Measurements from ENCODE around the gene ZNF319.
A peak's percentile ranks its signal among the peaks of the same experiment; 100 is the strongest.

ZNF319 gene

GRCh38 chr16:58036943-58037342, 36.5 kb upstream of the ZNF319 start:
- DNase-seq = no peak

DNA sequence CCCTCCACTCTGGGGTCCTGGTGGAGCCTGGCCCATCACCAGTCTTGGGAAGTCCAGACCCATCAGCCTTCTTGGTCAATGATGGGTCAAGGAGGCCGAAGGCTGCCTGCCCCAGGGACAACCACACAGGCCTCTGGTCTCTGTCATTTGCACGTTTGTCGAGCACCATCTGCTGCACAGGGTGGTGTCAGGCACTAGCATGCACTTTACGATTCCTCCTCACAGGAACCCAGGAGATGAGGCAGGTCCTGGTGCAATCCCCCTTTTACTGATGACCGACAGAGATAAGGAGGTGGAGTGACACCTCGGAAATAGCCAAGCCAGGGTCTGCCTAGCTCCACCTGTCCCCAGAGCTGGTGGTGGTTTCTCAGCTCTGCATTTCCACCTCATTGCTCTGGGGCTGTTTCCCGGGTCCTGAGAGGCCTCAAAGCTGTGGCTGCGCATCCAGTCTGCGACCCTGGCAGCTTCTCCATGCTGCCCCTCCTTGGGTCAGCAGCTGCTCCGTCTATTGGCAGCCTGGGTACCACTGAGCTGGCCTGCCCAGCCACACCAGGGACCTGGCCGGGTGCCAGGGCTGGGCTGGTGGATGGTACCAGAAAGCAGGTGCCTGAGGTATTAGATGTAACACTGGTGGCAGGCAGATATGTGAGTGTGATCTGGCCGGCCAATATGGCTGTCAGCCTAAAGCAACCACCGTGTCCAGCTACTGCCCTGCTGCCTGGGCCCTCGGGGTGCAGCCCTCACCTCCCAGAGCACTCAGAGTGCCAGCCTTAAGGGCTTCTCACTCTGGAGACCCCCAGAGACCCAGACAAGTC, 35.1 kb upstream of the ZNF319 start:
- DNase-seq = peak; percentile 28

- DNase-seq = no peak
These were observed 34.3 kb upstream of the ZNF319 start for GRCh38 chr16:58034774-58035173.

- no peak for DNase-seq
These were observed 33.7 kb upstream of the ZNF319 start for GRCh38 chr16:58034128-58034685.

DNA sequence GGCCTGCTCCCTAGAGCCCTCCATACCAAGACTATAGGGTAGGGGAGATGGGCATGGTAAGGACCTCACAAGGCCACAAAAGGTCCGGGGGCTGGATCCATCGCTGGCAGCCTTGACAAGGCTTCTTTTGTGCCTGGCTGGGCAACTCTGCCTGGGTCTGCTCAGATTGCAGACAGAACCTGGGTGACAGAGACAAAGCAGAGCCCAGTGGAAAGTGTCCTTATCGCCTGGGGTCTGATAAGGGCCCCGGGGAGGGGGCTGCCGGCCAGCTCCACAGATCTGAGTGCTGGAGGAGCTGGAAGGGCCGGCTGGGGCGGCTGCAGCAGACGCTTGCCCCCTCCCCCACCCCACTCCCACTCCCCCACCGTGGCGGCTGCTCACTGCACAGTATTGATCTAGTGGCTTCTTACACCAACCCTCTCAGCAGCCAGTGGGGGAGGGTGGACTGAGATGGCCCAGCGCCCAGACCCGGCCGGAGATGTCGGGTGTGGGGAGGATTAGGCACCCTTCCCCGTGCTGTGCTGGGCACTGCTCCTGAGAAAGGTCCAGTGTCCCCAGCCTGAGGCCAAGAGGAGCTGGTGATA, 32.3 kb upstream of the ZNF319 start:
- no peak for DNase-seq

DNA sequence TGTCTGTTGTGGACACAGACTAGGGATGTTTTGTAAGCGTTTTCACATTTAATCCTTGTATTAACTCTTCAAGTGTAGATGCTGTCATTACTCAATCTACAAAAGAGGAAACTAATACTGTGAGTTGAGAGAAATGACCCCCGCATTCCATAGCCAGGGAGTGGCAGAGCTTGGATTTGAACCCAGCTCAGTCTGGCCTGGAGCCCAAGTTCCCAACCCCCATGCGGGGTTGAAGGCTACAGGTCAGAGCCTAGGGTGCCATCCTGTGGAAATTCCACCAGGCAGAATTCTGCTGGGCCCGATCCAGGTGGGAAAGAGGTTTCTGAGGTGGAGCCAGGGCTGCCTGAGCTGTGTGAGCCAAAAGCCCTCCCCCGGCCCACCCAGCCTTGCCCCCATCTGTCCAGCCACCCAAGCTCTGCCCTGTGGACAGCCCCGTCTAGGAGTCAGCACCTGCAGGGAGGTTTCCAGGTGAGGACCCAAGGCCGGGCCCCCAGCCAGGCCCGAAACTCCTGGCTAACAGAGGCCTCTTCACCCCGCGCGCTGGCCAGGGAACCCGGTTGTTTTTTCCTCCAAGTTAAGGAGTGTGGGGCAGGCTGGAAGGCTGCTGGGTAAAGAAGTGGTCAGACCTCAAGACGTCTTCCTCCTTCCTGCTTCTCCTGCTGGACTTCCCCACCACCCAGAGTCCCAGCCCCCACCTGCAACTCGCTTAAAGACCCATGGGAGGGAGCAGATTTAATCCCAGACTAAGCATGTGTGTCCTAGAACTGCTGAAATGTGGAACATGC, 30.7 kb upstream of the ZNF319 start:
- DNase-seq = no peak

DNA sequence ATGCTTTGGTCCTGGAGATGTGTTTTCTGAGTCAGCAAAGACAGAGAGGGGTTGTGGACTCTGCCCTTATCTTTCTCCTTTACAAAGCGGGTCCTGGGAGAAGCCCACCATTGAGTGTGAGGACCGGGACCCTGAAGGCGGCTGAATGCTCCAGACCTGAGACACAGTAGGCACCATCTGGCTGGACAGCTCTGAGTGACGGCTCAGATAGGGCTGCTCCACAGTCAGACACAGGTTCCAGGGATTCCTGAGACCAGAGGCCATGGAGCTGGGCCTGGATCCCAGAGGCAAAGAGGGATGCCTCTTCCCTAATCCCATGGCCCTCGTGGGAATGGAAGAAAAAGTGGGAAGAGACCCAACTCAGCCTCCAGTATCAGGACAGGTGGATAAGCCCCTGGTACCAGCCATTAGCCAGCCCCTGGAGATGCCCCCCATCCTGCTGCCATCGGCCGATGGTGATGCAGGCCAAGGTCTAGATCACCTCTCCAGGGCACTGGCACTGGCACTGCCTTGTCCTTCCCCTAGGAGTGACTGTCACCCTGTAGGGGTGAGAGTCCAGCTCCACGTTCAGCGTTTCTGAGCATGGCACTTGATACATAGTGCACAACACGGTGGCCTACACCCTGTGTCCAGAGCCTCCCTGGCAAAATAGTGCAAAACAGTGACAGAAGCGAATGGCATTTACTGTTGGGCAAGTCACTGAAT, 29.8 kb upstream of the ZNF319 start:
- no peak for DNase-seq

DNA sequence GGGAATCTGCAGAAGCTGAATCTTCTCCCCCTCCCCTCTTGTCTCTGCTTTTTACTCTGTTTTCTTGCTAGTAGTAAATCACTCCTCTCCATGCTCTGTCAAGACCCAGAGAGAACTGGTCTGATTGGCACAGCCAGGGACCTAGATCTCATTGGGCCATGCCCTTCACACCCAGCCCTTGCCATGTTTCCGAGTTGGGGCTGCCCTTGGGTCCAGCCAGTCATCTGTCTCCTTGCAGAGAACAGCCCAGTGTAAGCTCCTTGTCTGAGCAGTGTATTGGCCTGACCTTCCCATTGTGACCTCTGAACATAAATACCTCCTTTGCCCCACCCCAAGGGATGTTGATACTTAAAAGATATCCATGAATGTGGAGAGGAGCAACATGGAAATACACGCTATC, 28.9 kb upstream of the ZNF319 start:
- no peak for DNase-seq

- DNase-seq = no peak
These were observed 28.1 kb upstream of the ZNF319 start for GRCh38 chr16:58028541-58029070.

- DNase-seq = no peak
These were observed 27.5 kb upstream of the ZNF319 start for GRCh38 chr16:58027916-58028455.

GRCh38 chr16:58027161-58027915, 26.9 kb upstream of the ZNF319 start:
- DNase-seq = no peak

GRCh38 chr16:58026705-58027160, 26.3 kb upstream of the ZNF319 start:
- DNase-seq = no peak

GRCh38 chr16:58026139-58026704, 25.8 kb upstream of the ZNF319 start:
- DNase-seq = no peak

DNA sequence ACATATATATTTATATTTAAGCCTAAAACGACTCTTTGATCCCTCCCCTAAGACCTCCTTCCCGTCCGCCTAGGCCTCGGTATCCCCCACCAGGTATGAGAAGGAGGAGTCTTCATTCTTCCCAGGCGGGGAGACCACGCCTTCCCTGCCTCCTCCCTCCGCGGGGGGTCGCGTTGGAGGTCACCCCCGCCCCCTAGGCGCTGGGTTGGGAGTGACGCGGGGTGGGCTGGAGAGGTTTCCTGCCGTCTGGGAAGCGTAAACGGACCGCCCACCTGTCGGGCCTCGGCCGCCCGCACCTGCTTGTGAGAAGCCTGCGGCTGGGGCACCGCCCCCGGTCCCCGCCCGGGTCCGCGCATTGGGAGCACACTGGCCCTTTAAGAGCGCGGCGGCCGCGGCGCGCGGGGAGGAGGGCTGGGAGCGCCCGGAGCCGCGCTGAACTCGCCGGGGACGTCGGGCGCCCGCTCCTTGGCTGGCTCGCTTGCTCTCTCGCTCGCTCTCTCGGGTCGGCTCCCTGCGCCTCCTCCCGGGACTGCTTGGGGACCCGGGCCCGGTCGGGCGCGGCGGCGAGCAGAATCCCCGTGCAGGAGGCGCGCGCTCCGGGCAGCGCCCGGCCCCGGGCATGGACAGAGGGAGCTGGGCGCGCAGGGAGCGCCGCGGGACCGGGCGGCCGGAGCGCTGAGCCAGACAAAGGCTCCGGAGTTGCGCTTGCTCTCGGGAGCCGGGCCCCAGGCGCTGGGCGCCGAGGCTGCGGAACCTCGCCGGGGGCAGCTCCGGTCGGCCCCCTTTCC, 25.1 kb upstream of the ZNF319 start, which contains the start of gene MMP15:
Gene MMP15 (plus strand): TSS at position 404 of the 788 bp plus-strand sequence. CDS start 597 bp downstream, outside the sequence.
- peak; percentile 64 for DNase-seq

DNA sequence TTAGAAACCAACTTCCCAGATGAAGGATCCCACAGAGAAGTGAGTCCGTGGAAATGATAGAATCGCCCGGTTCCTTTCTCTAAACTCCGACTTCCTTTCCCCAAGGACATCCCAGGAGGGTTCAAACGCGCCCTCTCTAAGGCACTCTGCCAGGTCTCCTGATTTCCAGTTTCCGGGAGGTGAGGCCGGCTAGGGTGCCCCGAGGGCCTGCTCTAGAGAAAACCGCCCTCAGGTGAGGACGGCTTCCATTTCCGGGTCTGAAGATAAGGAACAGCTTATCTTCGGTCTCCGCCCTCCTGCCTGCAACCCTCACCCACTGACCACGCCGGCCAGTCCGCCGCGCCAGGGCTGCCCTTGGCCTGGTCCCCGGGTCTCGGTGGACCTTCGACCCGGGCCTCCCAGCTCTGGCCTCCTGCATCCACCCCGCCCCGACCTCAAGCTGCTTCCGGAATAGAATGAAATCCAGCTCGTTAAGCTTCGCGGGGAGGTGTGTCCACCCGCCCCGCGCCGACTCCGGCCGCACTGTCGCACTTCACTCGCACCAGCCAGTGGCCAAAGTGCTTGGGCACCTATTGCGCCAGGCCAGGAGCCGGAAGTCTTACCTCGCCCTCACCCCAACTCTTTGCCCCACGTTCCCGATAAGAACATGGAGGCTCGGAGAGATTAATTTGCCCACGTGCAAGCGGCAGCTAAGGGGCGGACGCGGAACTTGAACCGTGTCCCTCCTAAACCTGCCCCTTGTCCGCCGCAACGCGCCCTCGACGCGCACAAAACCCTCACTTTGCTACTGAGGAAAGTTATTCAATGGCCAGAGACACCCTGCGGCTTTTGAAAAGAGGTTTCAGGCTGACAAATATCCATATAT, 24.2 kb upstream of the ZNF319 start:
- DNase-seq = no peak

- DNase-seq = peak; percentile 92
These were observed 22.3 kb upstream of the ZNF319 start for GRCh38 chr16:58022601-58023371.

- no peak for DNase-seq
These were observed 21.4 kb upstream of the ZNF319 start for GRCh38 chr16:58021661-58022551.

All from COR-L47 (cell line).